ENCODE measurements around the gene MAPK12. TPM values are rescaled to one million over a fixed set of nuclear protein-coding genes. Genes with fewer than 3 reads are reported as not detected.

Gene MAPK12
- total RNA-seq, 2 donors from 2014 or later = 8.9 to 10.4 TPM

DNA sequence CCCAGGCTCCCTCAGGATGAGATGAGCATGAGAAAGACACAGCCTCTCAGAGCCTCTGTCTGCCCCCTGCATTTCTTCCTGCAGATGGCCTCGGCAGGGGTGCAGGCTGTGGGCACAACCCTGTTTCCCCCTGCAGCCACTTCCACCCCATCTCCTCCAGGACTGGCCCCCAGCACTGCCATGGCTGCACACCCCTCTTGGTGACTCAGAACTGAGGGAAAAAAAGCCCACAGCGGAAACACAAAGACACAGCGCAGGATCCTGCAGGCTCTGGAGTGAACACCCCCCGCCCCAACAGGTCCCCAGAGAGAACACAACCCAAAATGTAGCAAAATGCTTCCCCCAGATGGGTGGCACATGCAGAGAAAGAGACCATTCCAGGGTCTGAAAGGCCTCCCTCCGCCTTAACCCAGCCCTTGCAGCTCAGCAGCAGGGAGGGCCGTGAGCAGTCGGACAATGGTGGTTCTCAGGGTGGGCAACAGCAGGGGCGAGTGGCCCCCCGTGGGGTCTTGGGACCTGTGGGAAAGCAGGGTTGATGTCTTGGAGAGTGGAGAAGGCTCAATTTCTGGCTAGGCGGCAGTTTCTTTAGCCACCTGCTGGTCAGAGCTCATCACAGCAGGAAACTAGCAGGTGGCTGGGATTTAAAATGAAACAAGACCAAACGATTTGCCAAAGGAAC lies 24.6 kb downstream of the MAPK12 start:
- H3K4me3 ChIP-seq = no peak overlapping the region
- H3K36me3 ChIP-seq = peaks cover 32% of the 10 kb centered on the region
- TF ChIP-seq, protein P1, sequence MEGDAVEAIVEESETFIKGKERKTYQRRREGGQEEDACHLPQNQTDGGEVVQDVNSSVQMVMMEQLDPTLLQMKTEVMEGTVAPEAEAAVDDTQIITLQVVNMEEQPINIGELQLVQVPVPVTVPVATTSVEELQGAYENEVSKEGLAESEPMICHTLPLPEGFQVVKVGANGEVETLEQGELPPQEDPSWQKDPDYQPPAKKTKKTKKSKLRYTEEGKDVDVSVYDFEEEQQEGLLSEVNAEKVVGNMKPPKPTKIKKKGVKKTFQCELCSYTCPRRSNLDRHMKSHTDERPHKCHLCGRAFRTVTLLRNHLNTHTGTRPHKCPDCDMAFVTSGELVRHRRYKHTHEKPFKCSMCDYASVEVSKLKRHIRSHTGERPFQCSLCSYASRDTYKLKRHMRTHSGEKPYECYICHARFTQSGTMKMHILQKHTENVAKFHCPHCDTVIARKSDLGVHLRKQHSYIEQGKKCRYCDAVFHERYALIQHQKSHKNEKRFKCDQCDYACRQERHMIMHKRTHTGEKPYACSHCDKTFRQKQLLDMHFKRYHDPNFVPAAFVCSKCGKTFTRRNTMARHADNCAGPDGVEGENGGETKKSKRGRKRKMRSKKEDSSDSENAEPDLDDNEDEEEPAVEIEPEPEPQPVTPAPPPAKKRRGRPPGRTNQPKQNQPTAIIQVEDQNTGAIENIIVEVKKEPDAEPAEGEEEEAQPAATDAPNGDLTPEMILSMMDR (IDR thresholded peaks at IDR 0.05) = no peak
- H3K9me3 ChIP-seq = no peaks in the 10 kb centered on the region
- no peak for DNase-seq (ENCODE audit: low spot score)
- no peak overlapping the region for H3K27ac ChIP-seq
- peaks cover 7 to 8% of the 10 kb centered on the region in 2 donors for H3K4me1 ChIP-seq (ENCODE audit: control insufficient read depth in 1 of 2, low read depth in 2 of 2)
- ATAC-seq (ENCODE audit: insufficient number of reproducible peaks, low FRiP score, low read depth) = no peak
- H3K27me3 ChIP-seq (replicated peaks; ENCODE audit: insufficient read depth) = no peaks in the 10 kb centered on the region

DNA sequence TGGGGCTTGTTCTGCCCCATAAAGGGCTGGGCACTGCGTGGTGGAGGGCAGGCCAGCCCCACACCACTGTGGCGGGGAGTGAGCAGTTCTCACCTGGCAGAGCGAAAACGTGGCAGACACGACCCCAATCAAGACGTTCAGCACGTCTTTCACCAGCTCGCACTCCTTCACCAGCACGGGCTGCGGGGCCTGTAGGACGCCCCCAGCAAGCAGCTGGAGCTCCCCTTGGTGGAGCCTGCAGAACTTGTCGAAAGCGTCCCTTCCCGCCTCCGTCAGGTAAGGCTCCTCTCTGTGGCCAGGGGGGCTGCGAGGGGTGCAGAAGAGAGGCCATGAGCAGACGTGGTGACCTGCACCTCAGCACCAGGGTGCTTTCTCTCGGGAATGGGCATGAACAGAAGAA lies 28.3 kb downstream of the MAPK12 start:
- DNase-seq (ENCODE audit: low spot score) = no peak
- Histone ChIP-seq H3K27me3 (replicated peaks; ENCODE audit: insufficient read depth) (no peaks in the 10 kb centered on the region), H3K4me1 (ENCODE audit: control insufficient read depth in 1 of 2, low read depth in 2 of 2) (no peaks in the 10 kb centered on the region), H3K9me3 (no peaks in the 10 kb centered on the region), H3K4me3 (no peak overlapping the region), H3K27ac (no peak overlapping the region), H3K36me3 (peaks cover 27% of the 10 kb centered on the region)
- TF ChIP-seq, protein P1 (IDR thresholded peaks at IDR 0.05) = no peak
- no peak for ATAC-seq (ENCODE audit: insufficient number of reproducible peaks, low FRiP score, low read depth)

DNA sequence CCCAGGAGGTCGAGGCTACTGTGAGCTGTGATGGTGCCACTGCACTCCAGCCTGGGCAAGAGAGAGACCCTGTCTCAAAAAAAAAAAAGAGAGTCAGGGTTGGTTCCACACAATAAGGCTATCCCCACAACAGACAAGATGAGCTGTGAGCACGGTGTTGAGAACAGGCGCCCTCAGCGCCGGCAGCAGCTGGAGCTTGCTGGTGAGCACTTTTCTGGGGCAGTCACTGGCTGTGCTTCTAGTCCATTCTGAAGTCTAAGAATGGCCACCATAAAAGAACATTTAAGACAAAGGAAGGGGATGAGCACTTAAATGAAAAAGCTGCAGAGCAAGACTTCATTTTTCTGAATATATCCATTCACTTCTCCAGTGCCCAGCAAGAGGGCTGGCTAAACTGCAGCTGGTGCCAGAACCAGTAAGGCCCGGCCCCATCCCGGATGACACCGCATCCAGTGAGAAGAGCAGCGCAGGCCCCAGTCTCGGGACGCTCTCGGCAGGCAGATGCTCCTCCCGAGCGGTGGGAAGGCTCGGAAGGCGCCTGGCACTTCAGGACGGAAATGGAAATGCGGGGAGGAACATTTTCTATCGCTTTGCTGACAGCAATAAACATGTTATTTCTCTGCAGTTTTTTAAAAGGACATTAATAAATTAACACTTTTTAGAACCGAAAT lies 28.9 kb downstream of the MAPK12 start:
- no peaks in the 10 kb centered on the region for H3K27me3 ChIP-seq (replicated peaks; ENCODE audit: insufficient read depth)
- DNase-seq (ENCODE audit: low spot score) (no peak), ATAC-seq (ENCODE audit: insufficient number of reproducible peaks, low FRiP score, low read depth) (no peak)
- no peaks in the 10 kb centered on the region for H3K4me1 ChIP-seq (ENCODE audit: control insufficient read depth in 1 of 2, low read depth in 2 of 2)
- H3K4me3 ChIP-seq = no peak overlapping the region
- no peaks in the 10 kb centered on the region for H3K9me3 ChIP-seq
- peaks cover 29% of the 10 kb centered on the region for H3K36me3 ChIP-seq
- TF ChIP-seq, protein P1 (IDR thresholded peaks at IDR 0.05) = no peak
- H3K27ac ChIP-seq = no peak overlapping the region

DNA sequence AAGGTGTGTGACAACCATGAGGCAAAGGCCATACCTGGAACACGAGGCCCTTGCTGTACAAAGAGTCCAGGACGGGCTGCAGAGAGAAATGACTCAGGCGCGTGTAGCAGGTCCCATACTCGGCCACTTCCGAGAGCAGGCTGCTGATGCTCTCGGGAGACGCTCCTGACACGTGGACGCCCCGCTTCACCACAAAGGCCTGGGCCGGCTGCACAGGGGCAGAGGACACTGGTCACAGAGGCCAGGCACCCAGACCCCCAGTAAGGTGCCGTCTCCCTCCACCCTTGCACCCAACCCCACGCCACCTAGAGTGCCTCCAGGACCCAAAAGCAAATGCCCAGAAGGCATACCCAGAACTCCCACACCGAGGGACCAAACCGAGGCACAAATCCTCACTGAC lies 32.1 kb downstream of the MAPK12 start:
- Histone ChIP-seq H3K4me3 (no peak overlapping the region), H3K36me3 (peaks cover 40% of the 10 kb centered on the region)
- TF ChIP-seq, protein P1 (IDR thresholded peaks at IDR 0.05) = no peak

DNA sequence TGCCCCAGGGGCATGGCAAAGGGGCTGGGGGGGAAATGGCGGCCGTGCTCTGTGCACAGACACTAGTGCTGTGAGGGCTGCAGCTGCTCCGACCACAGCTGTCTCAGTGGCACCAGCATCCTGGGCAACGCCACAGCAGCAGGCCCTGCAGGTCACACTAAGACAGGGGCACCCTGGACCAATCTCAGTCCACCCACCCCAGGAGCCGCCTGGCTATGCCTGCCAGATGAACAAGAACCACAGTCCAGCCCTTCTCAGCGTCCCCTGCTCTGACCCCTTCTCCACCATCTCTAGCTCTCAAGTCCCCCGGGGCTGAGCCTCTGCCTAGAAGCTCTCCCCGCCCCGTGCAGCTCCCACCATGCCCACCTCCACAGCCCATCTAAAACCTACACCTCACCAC lies 33.1 kb downstream of the MAPK12 start:
- Histone ChIP-seq H3K4me3 (no peak overlapping the region), H3K36me3 (peaks cover 48% of the 10 kb centered on the region), H3K4me1 (ENCODE audit: control insufficient read depth in 1 of 2, low read depth in 2 of 2) (no peaks in the 10 kb centered on the region), H3K27ac (no peak overlapping the region), H3K9me3 (no peaks in the 10 kb centered on the region), H3K27me3 (replicated peaks; ENCODE audit: insufficient read depth) (no peaks in the 10 kb centered on the region)
- no peak for ATAC-seq (ENCODE audit: insufficient number of reproducible peaks, low FRiP score, low read depth)
- TF ChIP-seq, protein P1 (IDR thresholded peaks at IDR 0.05) = no peak
- DNase-seq (ENCODE audit: low spot score) = no peak

More for the DNA sequence above, 32.1 kb downstream of the MAPK12 start:
- ATAC-seq (ENCODE audit: insufficient number of reproducible peaks, low FRiP score, low read depth) (no peak), DNase-seq (ENCODE audit: low spot score) (no peak)
- Histone ChIP-seq H3K4me1 (ENCODE audit: control insufficient read depth in 1 of 2, low read depth in 2 of 2) (no peaks in the 10 kb centered on the region), H3K27me3 (replicated peaks; ENCODE audit: insufficient read depth) (no peaks in the 10 kb centered on the region), H3K9me3 (no peaks in the 10 kb centered on the region), H3K27ac (no peak overlapping the region)

All from thoracic aorta (tissue), 2 donors.